ENCODE measurements around the gene STAMBP. TPM values are rescaled to one million over a fixed set of nuclear protein-coding genes. Genes with fewer than 3 reads are reported as not detected.

STAMBP gene
- total and polyA plus RNA-seq, 12 donors, result 15.7 to 44.8 (median 27.4) TPM

DNA sequence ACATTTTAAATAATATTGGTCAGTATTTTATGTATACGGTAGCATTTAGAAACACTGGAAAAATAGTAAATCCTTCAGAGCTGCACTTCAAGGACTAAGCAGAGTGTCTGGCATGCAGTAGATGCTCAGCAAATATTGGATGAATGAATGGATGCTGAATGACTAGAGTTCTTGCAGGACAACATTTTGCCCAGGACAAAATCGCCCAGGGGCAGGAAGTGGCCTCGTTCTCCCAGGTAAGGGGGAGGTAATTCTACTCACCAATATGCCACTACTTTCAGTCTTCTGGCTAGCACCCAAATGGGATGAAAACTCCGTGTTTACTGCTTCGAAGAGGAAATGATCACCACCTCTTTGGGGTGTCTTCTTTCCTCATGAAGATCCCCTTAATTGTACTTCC is 93.9 kb downstream of the STAMBP start:
- no peak for DNase-seq
- Histone ChIP-seq H3K36me3 (replicated peaks in 1 of 2) (no peaks in the 10 kb centered on the region), H3K27ac (no peak overlapping the region), H3K9me3 (replicated peaks in 1 of 3) (no peaks in the 10 kb centered on the region), H3K4me3 (no peak overlapping the region), H3K4me1 (replicated peaks in 1 of 2) (peaks cover 5% of the 10 kb centered on the region in 2 donors), H3K27me3 (peaks cover 6% of the 10 kb centered on the region)
- intact Hi-C loops (cut with DNase I), result no loop called here
- TF ChIP-seq POLR2A (IDR thresholded peaks at IDR 0.05), result no peak
- TF ChIP-seq, protein P1, sequence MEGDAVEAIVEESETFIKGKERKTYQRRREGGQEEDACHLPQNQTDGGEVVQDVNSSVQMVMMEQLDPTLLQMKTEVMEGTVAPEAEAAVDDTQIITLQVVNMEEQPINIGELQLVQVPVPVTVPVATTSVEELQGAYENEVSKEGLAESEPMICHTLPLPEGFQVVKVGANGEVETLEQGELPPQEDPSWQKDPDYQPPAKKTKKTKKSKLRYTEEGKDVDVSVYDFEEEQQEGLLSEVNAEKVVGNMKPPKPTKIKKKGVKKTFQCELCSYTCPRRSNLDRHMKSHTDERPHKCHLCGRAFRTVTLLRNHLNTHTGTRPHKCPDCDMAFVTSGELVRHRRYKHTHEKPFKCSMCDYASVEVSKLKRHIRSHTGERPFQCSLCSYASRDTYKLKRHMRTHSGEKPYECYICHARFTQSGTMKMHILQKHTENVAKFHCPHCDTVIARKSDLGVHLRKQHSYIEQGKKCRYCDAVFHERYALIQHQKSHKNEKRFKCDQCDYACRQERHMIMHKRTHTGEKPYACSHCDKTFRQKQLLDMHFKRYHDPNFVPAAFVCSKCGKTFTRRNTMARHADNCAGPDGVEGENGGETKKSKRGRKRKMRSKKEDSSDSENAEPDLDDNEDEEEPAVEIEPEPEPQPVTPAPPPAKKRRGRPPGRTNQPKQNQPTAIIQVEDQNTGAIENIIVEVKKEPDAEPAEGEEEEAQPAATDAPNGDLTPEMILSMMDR (IDR thresholded peaks at IDR 0.05), result no peak
- 36 to 43% (median 38%) methylated on average over 5 of the region's 5 CpGs for WGBS, 4 donors

Other genes with a start within 250 kb of the STAMBP start
- under 1 TPM in 4 of 9 donors, not detected in 5; 0.50 to 0.96 (median 0.60) TPM for gene NAT8, start 186.5 kb upstream of the STAMBP start, total RNA-seq
- 1 to 10 TPM in 1 of 3 donors, under 1 TPM in 1, not detected in 1; 0.10 to 1.2 TPM for gene NAT8, start 186.5 kb upstream of the STAMBP start, polyA plus RNA-seq
- 10 to 100 TPM; 17.2 to 47.9 (median 21.5) TPM for gene TPRKB, start 91.6 kb upstream of the STAMBP start, total RNA-seq
- gene TPRKB, start 91.6 kb upstream of the STAMBP start, polyA plus RNA-seq, result 10 to 100 TPM; 50.9 to 67.2 (median 62.2) TPM
- gene DUSP11, start 48.9 kb upstream of the STAMBP start, total RNA-seq, result 10 to 100 TPM; 12.1 to 31.8 (median 16.9) TPM
- 10 to 100 TPM; 11.3 to 26.3 (median 13.7) TPM for gene DUSP11, start 48.9 kb upstream of the STAMBP start, polyA plus RNA-seq
- gene C2orf78, start 44.8 kb upstream of the STAMBP start, total RNA-seq, result not detected
- under 1 TPM in 1 of 3 donors, not detected in 2; 0.08 TPM for gene C2orf78, start 44.8 kb upstream of the STAMBP start, polyA plus RNA-seq
- gene ACTG2, start 64.0 kb downstream of the STAMBP start, total RNA-seq, result 10 to 100 TPM in 2 of 9 donors, 1 to 10 TPM in 4, under 1 TPM in 3; 0.52 to 13.3 (median 2.6) TPM
- gene ACTG2, start 64.0 kb downstream of the STAMBP start, polyA plus RNA-seq, result 10 to 100 TPM; 14.1 to 94.0 (median 66.9) TPM
- gene DGUOK, start 97.9 kb downstream of the STAMBP start, total RNA-seq, result 10 to 100 TPM; 40.0 to 87.5 (median 56.8) TPM
- gene DGUOK, start 97.9 kb downstream of the STAMBP start, polyA plus RNA-seq, result 100 to 1,000 TPM in 1 of 3 donors, 10 to 100 TPM in 2; 57.1 to 112 (median 88.4) TPM
- gene TET3, start 155.9 kb downstream of the STAMBP start, total RNA-seq, result 1 to 10 TPM; 1.6 to 8.6 (median 6.0) TPM
- gene TET3, start 155.9 kb downstream of the STAMBP start, polyA plus RNA-seq, result 1 to 10 TPM; 1.3 to 5.7 (median 1.3) TPM